H54 (cell line): ENCODE measurements around the gene CHRM5.
"Not testable (repeated sequence)": the region's sequence is repeated elsewhere in the genome, so short reads cannot be mapped to it uniquely, and the experiment has no call there.

Source experiments
- DNase-seq: peaks from one replicate; pipeline ENCODE4 v3.0.0; 2011; ENCODE audit warnings: low spot score, mixed read lengths; ENCODE audit not compliant: insufficient read length
- FAIRE-seq: peaks from 3 replicates; lab custom pipeline; 2011; peaks lifted over from hg19 to GRCh38; lab: Jason Lieb, UNC
- POLR2A ChIP-seq: IDR thresholded peaks from 2 replicates; pipeline ENCODE4 v1.6.1; 2011; ENCODE audit warnings: low read depth, mild to moderate bottlenecking, low read length

The CHRM5 gene

DNA sequence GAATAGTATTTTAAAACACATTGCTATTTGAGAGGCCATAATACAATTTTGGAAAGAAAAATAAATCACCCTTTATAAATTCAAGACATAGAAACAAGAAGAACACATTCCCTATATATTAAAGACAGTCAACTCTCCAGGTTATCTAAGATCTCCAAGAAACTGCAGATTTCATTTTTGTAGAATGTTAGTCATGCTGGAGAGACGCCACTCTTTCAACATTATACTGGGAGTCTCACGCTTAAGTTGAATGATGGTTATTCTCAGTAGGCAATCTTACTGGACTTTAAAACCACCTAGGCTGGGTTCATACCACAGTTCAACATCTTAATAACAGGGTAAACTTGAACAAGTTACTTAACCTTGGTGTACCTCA lies 3.6 kb upstream of the CHRM5 start:
- TF ChIP-seq POLR2A: no peak
- FAIRE-seq (no peak), DNase-seq (no peak)

DNA sequence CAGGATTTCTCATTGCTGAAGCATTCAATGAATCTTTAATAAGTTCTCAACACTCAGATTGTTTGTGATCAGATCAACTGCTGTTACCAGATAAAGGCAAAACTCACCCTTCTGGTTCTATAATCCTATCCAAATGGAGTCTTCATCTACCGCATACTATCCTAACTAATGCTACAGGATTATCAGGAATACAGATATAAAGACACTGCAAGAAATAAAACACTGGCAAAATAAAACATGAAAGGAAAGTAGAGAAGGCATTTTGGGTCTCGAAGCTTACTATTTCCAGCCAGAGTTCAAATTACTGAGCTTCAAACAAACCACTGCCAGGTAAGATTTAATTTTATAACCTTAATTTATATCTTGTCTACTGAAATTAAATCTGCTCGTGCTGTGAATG lies 524 bp downstream of the CHRM5 start:
- FAIRE-seq (no peak), DNase-seq (no peak)
- TF ChIP-seq POLR2A: no peak

DNA sequence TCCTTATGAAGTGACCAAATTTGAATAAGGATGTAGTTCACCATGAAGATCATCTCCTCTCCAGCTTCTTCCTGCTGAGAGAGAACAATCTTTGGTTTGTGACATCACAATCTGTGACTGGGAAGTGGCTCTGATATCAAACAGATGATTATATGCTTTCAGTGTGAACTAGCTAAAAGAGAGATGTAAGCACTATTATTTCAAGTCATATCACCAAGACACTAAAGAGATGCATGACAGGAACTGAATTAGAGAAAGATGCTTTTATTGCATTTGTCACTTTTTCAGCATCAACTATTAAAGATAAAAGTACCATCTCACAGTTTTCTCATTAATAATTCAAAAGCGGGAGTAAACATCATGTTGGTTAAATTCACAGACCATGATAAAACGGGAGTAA lies 3.5 kb downstream of the CHRM5 start:
- DNase-seq (no peak), FAIRE-seq (no peak)
- no peak for TF ChIP-seq POLR2A

DNA sequence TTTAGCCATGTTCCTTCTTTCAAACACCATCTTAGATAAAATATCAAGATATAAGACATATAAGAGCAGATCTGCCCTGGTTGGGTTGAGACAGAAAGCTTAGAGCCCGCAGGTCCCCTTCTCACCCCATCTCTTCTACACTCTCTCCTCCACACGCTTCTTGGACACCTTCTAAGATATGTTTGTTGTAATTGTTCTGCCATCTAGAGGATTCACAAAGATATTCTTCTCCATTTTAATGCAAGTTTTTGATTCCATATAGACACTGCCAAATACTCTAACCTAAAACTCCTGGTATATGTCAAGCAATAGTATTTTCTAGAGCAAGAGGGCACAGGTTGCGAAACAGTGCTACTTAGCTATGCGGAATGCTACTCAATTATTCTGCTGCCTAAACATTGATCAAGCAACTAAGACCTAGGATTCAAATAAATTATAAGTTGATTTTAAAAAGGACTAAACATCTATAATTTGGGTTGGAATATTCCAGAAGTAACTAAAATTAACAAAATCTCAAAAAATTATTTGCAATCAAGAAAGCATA lies 6.8 kb downstream of the CHRM5 start:
- no peak for DNase-seq
- no peak for TF ChIP-seq POLR2A
- no peak for FAIRE-seq

DNA sequence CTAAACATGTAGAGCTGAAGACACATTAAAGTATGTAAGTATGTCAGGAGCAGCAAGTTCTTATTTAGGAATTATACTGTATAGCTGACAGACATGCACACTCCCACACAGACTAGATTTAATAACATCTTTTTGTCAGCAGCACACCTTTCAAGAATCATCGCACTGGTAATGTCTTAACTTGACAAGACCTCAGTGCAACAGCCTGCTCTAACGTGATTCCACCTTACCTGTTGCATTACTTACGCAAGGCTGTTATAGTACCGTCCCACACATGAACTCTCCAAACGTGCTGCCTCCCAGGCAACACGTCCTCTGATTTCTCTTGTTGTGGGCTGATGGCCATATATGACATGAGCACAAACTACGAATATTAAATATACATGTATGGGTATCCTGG lies 11.9 kb downstream of the CHRM5 start:
- TF ChIP-seq POLR2A: no peak
- FAIRE-seq (peak; percentile 30), DNase-seq (no peak)

DNA sequence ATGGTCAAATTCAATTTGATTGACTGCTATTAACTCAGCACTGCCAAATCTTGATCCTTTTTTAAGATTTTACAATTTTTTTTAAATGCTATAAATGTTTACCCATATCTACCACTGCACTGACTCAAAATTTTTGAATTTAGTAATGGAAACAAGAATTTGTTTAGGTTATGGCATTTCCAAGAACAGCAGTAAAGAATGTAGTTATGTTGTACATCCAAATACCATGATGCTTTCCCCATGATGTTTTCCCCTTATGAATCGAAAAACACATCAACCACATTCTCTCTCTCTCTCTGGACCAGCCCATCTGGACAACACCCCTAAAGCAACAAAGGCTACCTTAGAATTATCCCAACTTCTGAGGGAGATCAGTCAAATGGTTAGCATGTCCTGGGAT lies 14.2 kb downstream of the CHRM5 start:
- DNase-seq (no peak), FAIRE-seq (no peak)
- TF ChIP-seq POLR2A: no peak

DNA sequence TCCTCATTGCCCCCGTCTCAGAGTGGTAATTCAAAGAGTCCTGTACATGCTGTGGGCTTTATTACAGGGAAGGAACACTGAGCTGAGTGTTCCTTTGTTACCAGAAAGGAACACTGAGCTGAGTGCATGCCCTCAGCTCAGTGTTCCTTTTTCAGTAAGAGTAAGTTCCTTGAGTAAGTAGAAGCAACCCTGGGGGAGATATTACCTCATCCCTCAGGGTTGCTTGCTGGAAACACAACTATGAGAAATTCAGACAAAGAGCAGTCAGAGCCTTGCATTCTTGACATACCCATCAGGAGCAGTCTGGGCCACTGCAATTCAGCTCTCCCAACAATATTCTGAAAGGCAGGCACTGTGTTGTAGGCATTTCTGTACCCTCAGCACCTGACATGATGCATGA lies 17.0 kb downstream of the CHRM5 start:
- DNase-seq (peak; percentile 14), FAIRE-seq (peak; percentile 95)

DNA sequence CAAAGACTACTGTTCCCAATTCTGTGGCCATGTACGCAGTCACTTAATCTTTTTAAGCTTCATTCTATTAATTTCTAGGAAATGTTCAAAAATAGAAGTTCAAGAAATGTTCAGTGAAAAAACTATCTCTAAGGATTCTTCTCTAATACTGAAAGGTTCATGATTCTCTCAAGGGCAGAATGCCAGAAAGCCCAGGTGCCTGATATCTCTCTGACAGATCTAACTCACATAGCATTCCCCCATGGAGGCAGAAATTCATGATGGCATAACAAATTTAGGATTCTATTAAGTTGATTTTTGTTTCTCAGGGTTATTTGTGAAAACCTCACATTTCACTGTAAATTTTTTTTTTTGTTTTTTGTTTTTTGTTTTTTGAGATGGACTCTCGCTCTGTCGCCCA lies 17.5 kb downstream of the CHRM5 start:
- DNase-seq (no peak), FAIRE-seq (no peak)
- no peak for TF ChIP-seq POLR2A

More for the DNA sequence above, 17.0 kb downstream of the CHRM5 start:
- no peak for TF ChIP-seq POLR2A

DNA sequence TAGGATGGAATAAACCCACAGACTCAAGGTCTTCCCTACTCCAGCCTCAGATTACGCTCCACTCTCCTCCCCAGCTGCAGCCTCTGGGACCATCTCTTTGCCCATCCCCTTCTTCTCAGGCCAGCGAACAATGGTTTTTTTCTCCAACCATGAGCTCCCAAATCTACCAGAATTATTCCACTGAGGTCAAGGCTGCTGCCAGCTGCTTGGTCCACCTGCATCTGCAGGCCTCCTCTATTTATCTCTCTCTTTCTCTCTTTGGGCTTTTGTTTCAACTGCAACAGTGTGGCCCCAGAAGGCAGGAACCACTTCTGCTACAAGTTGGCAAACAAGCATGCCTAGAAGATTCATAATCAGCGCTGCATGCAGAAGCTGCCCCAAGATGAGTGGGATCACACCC lies 19.1 kb downstream of the CHRM5 start:
- TF ChIP-seq POLR2A: no peak
- DNase-seq (no peak), FAIRE-seq (no peak)

DNA sequence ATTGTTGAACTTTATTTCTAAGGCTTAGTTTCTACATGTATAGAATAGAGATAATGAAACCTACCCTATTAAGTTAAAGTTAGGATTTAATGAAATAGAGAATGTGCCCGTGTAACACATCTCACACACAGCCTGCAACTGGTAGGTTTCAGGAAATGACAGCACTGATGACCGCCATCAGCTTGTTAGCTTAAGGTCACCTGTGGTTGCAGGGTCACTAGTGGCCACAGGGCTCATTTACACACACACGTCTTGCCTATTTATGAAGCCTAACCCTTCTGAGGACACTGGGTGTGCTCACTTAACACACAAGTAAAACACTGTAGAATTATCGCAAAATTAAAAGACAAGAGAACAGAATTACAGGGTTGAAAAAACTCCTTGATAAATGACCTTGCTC lies 20.1 kb downstream of the CHRM5 start:
- DNase-seq (no peak), FAIRE-seq (peak; percentile 86)
- TF ChIP-seq POLR2A: no peak

DNA sequence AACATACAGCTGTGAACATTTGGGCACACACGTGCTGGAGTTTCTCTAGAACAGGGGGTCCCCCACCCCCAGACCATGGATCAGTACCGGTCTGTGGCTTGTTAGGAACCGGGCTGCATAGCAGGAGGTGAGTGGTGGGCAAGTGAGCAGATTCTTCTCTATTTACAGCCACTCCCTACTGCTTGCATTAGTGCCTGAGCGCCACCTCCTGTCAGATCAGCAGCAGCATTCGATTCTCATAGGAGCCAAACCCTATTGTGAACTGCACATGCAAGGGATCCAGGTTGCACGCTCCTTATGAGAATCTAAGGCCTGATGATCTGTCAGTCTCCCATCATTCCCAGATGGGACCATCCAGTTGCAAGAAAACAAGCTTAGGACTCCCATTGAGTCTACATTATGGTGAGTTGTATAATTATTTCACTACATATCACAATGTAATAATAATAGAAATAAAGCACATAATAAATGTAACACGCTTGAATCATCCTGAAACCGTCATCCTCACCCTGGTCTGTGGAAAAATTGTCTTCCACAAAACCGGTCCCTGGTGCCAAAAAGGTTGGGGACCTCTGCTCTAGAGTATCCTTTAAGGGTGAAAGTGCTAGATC lies 25.8 kb downstream of the CHRM5 start:
- DNase-seq: no peak
- no peak for TF ChIP-seq POLR2A
- peak; percentile 89 for FAIRE-seq

DNA sequence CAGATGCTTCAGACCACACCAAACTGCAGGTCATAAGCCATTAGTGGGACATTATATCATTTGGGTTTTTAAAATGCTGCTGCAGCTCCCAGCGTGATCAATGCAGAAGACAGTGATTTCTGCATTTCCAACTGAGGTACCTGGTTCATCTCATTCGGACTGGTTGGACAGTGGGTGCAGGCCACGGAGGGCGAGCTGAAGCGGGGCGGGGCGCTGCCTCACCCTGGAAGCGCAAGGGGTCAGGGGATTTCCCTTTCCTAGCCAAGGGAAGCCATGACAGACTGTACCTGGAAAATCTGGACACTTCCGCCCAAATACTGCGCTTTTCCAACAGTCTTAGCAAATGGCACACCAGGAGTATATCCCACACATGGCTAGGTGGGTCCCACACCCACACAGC lies 27.4 kb downstream of the CHRM5 start:
- not testable (repeated sequence) for FAIRE-seq, DNase-seq

DNA sequence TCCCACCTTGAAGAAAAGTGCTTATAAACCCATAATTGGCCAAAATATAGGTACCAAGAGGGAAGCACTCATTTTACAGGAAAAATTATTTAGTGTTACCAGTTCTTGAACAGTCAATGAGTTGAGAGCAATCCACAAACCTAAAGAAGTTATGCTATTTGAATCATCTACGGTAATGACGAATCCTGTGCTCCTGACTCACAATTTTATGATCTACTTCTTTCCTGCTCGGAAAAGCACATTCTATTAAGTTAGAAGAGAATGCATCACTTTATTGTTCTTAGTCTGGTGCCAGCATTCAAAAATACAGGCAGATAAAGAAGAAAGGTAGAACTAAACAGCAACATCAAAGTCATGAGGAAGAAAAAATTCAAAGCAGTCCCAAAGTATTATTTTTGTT lies 33.2 kb downstream of the CHRM5 start:
- no peak for TF ChIP-seq POLR2A
- FAIRE-seq (no peak), DNase-seq (no peak)

DNA sequence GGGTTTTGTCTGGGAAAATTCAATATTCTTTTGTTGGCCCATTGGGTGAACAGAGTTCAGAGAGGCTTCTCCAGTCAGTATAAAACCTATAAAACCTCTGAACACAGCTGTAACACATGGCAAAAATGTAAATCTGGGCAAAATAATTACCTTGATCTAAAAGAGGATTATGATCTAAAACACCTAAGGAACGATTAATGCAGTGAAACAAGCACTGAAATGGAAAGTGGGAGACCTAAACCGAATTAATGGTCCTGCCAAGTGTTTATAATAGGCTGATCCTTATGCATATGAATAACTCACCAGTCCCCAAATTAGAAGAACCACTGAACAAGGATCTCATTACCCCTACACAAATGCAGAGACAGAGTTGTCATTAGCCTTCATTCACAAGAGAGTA lies 38.1 kb downstream of the CHRM5 start:
- DNase-seq: no peak
- no peak for TF ChIP-seq POLR2A
- FAIRE-seq: no peak

DNA sequence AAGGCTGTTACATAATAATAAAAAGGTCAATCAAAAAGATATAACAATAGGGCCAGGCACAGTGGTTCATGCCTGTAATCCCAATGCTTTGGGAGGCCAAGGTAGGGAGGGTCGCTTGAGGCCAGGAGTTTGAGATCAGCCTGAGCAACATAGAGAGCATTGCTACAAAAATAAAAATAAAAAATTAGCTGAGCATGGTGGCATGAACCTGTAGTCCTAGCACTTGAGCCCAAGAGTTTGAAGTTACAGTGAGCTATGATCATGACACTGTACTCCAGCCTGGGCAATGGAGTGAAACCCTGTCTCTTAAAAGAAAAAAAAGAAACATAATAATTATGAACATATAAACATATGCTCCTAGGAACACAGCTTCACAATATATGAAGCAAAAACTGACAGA lies 41.4 kb downstream of the CHRM5 start:
- TF ChIP-seq POLR2A: no peak
- DNase-seq: no peak
- FAIRE-seq: no peak
